Measurements from ENCODE around the gene DDAH1.

DDAH1 gene

GRCh38 chr1:85328713-85329397 is 136.1 kb downstream of the DDAH1 start:
- Histone ChIP-seq H3K4me1 (ENCODE audit: low read length) (no peaks in the 10 kb centered on the region), H3K27ac (ENCODE audit: low read length) (no peak overlapping the region), H2AFZ (ENCODE audit: low read depth, low read length) (no peak overlapping the region), H3K27me3 (ENCODE audit: low read depth, low read length) (no peaks in the 10 kb centered on the region), H4K20me1 (ENCODE audit: insufficient read depth, low read length) (no peaks in the 10 kb centered on the region), H3K4me3 (ENCODE audit: low read length) (no peak overlapping the region), H3K36me3 (replicated peaks; ENCODE audit: low read depth, low read length) (no peaks in the 10 kb centered on the region), H3K79me2 (ENCODE audit: low read length) (no peaks in the 10 kb centered on the region), H3K9ac (ENCODE audit: low read length) (no peak overlapping the region), H3K9me3 (ENCODE audit: insufficient read depth, low read length) (no peaks in the 10 kb centered on the region), H3K4me2 (ENCODE audit: low read length) (no peak overlapping the region)
- TF ChIP-seq CTCF (IDR thresholded peaks at IDR 0.05; ENCODE audit: low read depth, low read length) (no peak), EZH2phosphoT487 (IDR thresholded peaks at IDR 0.05; ENCODE audit: low read depth) (no peak)

- Histone ChIP-seq H3K79me2 (ENCODE audit: low read length) (no peaks in the 10 kb centered on the region), H2AFZ (ENCODE audit: low read depth, low read length) (no peak overlapping the region), H3K27ac (ENCODE audit: low read length) (no peak overlapping the region), H3K4me3 (ENCODE audit: low read length) (no peak overlapping the region), H3K4me2 (ENCODE audit: low read length) (no peak overlapping the region), H3K36me3 (replicated peaks; ENCODE audit: low read depth, low read length) (no peaks in the 10 kb centered on the region), H3K9me3 (ENCODE audit: insufficient read depth, low read length) (no peaks in the 10 kb centered on the region), H3K4me1 (ENCODE audit: low read length) (no peaks in the 10 kb centered on the region), H3K27me3 (ENCODE audit: low read depth, low read length) (no peaks in the 10 kb centered on the region), H4K20me1 (ENCODE audit: insufficient read depth, low read length) (no peaks in the 10 kb centered on the region), H3K9ac (ENCODE audit: low read length) (no peak overlapping the region)
- TF ChIP-seq EZH2phosphoT487 (IDR thresholded peaks at IDR 0.05; ENCODE audit: low read depth) (no peak), CTCF (IDR thresholded peaks at IDR 0.05; ENCODE audit: low read depth, low read length) (no peak)
Measured at GRCh38 chr1:85327759-85328158, 137.2 kb downstream of the DDAH1 start.

- Histone ChIP-seq H4K20me1 (ENCODE audit: insufficient read depth, low read length) (no peaks in the 10 kb centered on the region), H3K9me3 (ENCODE audit: insufficient read depth, low read length) (no peaks in the 10 kb centered on the region), H3K36me3 (replicated peaks; ENCODE audit: low read depth, low read length) (no peaks in the 10 kb centered on the region), H3K79me2 (ENCODE audit: low read length) (no peaks in the 10 kb centered on the region), H3K9ac (ENCODE audit: low read length) (no peak overlapping the region), H3K4me2 (ENCODE audit: low read length) (no peak overlapping the region), H3K27me3 (ENCODE audit: low read depth, low read length) (no peaks in the 10 kb centered on the region), H2AFZ (ENCODE audit: low read depth, low read length) (no peak overlapping the region), H3K27ac (ENCODE audit: low read length) (no peak overlapping the region), H3K4me3 (ENCODE audit: low read length) (no peak overlapping the region), H3K4me1 (ENCODE audit: low read length) (no peaks in the 10 kb centered on the region)
- TF ChIP-seq CTCF (IDR thresholded peaks at IDR 0.05; ENCODE audit: low read depth, low read length): no peak
- TF ChIP-seq EZH2phosphoT487 (IDR thresholded peaks at IDR 0.05; ENCODE audit: low read depth): no peak
Measured at GRCh38 chr1:85326851-85327250, 138.1 kb downstream of the DDAH1 start.

- Histone ChIP-seq H3K79me2 (ENCODE audit: low read length) (no peaks in the 10 kb centered on the region), H3K27ac (ENCODE audit: low read length) (no peak overlapping the region), H4K20me1 (ENCODE audit: insufficient read depth, low read length) (no peaks in the 10 kb centered on the region), H3K4me2 (ENCODE audit: low read length) (no peak overlapping the region), H3K4me1 (ENCODE audit: low read length) (no peaks in the 10 kb centered on the region), H3K9me3 (ENCODE audit: insufficient read depth, low read length) (no peaks in the 10 kb centered on the region), H3K4me3 (ENCODE audit: low read length) (no peak overlapping the region), H3K36me3 (replicated peaks; ENCODE audit: low read depth, low read length) (no peaks in the 10 kb centered on the region), H2AFZ (ENCODE audit: low read depth, low read length) (no peak overlapping the region), H3K27me3 (ENCODE audit: low read depth, low read length) (no peaks in the 10 kb centered on the region), H3K9ac (ENCODE audit: low read length) (no peak overlapping the region)
- no peak for TF ChIP-seq EZH2phosphoT487 (IDR thresholded peaks at IDR 0.05; ENCODE audit: low read depth)
- TF ChIP-seq CTCF (IDR thresholded peaks at IDR 0.05; ENCODE audit: low read depth, low read length): no peak
Measured at GRCh38 chr1:85326336-85326735, 138.6 kb downstream of the DDAH1 start.
